NCI-H82 treated with DMSO at 0.1 percent for 48 hours (cell line): ENCODE measurements around the gene VASH1.

ENCODE experiments used
- DNase-seq: peaks from one replicate; lab custom pipeline; 2025; ENCODE audit not compliant: unreplicated experiment; lab: John Stamatoyannopoulos, UW

The VASH1 gene

DNA sequence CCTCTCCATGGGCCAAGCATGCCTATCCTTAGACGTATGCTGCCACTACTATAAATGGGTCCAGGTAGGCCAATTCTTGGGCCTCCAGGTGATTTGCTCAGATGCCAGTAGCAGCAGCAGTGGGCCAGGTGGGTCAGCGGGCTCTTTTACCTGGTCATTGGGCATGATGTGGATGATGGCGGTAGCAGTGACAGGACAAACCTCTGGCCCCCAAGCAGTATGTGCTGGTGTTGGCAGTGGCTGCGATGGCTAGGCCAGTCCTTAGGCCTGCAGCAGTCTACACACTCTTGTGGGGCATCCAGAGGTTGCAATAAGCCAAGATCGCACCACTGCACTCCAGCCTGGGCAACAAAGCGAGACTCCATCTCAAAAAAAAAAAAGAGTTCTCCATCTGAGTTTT is 19.1 kb upstream of the VASH1 start:
- DNase-seq = no peak

DNA sequence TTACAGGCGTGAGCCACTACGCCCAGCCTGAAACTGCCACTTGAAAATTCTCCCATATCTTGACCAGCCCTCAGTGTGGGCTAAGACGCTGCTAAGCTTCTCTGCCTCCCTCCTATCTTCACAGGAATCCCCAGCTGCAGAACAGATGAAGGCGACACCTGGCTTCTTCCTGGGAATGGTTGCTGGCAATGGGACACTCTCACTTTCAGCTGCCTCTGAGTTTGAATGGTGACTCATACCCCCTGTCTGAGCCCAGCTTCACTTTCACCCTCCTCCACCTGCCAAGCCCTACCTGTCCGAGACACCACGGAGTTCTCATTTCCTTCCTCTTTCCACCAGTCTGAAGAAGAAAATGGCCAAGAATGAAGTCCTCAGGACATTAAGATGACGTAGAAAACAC is 18.3 kb upstream of the VASH1 start:
- no peak for DNase-seq

DNA sequence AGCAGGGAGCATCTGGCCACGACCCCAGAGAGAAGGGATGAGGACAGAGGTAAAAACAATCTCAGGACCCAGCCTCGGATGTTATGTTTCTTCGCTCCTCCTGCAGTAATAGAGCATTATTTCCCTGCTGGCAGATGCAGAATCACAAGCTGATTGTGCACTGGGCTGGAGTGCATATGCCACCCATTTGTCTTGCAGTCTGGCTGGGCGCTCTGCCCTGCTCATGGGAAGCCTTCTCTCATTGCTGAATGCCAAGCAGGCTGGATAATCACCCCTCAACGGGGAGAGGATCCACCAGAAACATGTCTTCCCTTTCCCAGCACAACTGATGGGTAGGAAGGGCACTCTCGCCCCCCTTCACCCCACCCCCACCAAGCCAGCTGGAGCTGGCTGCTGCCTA is 8.5 kb upstream of the VASH1 start:
- no peak for DNase-seq

DNA sequence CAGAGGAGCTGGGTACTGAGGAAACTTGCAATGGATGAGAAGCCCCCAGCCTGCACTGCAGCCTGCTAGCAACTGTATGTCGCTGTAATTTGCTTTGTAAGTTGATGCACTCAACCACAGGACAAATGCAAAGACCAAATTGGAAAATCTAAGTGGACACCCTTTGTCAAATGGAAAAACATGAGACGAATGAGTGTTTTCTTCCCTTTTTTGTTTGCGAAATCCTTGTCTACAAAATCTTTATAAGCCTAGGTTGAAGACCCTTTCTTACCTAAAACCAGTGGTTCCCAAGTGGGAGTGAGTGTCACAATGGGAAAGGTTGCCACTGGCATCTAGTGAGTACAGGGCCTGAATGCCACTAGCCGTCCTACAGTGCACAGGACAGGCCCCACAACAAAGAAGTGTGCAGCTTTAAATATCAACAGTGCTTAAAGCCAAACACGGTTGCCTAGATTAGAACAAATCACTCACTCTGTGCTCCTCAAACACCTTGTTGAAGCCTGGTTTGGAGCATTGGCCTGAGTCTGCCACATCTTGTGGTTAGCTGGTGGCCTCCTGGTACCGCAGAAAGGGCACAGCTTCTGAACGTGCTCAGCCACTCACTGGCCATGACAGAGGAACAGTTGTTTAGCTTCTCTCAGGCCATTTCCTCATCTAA is 7.6 kb upstream of the VASH1 start:
- no peak for DNase-seq

DNA sequence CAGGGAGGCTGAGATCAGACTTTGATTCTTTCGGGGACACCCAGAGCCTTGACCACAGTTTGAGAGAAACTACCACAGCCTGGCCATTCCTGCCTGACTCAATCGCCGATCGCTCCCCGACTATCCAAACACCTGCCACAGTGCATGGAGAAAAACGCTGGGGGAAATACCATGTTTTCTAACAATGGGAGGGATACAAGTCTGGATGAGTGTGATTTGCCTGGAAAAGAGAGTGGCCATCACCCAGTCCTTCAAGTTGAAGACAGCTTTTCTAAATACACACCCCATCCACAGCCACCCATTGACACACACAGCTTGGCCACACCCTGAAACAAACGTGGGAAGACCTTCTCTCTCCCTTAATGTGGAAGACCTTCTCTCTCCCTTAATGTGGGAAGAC is 6.7 kb upstream of the VASH1 start:
- DNase-seq = no peak

DNA sequence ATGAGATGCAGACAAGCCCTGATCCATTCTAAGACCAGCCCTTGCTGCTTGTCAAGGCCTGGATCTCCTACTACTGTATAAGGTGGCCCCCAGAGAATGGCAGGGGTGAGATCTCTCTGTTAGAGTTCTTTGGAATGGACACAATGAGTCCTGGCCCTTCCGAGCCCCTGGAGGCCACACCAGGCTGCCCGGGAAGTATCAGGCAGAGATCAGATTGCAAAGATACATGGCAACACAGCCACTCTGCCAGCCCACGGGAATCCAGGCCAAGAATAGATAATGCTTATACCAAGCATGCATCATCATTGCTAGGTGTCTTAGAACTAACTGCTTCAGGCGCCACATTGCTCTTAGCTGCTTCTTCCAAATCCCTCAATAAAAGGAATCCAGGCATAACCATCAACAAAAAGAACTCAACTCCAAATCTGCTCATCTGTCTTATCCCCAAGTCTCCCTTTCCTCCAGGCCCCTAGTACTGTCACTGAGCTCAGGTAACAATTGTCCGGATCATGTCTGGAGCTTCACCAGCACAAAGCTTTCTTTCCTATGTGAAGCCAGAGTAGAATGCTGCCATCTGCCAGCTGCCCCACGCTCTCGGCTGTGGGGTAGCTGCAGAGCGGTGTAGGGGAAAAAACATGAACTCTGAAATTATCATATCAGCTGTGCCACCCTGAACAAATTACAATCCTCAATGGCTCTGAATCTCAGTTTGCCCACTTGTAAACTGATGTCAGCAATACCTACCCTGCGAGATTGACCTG is 5.5 kb upstream of the VASH1 start:
- no peak for DNase-seq

DNA sequence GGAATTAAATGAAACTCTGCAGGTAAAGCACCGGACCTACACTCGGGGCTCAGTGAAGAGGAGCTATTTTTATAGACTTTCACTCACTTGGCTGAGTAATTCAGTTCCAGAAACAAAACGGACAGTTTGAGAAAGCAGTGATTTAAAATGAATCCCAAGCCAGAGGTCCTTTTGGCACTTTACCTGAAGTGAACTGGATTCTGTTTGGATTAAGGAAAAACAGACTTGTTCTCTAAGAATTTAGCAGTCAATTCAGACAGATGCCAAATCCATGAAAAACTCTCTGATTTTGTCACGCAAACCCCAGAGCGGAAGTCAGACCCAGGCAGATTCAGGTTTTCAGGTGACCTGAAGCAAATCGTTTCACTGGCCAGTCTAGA is 4.9 kb upstream of the VASH1 start:
- DNase-seq = no peak

DNA sequence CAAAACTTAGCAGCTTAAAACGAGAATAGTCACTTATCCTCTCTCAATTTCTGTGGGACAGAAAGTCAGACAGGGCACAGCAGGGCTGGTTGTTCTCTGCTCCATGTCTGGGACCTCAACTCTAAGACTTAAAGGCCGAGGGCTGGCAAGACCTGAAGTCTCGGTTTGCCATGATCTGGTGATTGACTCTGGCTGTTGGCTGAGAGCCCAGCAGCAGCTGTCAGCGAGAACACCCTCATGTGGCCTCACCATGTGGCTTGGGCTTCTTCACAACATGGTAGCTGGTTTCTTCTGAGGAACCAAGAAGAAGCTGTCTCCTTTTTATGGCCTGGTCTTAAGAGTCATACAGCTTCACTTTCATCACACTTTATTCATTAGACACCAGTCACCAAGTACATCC is 1.7 kb upstream of the VASH1 start:
- DNase-seq = no peak

DNA sequence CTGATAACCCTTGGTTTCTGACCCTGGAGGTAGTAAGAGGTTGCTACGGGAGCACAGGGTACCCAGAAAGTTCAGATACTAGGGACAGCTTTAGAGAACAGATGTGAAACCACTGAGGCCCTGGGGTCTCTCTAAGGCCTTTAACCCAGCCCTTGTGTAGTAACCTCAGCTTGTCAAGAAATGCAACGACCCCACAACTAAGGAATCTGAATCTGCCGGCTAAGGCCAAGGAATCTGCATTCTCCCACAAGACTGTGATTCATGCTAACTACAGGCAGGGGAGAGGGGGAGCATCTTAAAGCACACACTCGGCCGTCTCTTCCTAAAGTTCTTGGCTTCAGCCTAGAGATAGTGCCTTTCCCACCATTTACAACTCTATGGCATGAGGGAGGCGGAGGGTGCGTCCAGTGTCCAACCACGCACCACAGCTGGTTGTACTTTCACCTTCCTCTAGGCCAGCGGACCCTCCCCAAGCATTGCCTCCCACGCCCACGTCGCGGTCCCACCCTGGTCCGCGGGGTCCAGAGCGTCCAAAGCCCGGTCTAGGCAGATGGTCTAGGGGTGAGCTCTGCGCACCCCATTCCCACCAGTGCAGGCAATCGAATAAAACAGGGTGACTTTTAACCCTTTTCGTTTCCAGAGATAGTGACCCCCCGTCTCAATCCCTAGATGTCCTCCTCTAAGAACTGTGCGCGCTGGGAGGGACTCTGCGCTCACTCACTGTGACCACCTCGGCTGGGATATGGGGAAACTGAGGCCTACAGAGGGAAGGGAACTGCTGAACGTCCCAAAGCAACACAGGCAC is 735 bp upstream of the VASH1 start:
- no peak for DNase-seq

DNA sequence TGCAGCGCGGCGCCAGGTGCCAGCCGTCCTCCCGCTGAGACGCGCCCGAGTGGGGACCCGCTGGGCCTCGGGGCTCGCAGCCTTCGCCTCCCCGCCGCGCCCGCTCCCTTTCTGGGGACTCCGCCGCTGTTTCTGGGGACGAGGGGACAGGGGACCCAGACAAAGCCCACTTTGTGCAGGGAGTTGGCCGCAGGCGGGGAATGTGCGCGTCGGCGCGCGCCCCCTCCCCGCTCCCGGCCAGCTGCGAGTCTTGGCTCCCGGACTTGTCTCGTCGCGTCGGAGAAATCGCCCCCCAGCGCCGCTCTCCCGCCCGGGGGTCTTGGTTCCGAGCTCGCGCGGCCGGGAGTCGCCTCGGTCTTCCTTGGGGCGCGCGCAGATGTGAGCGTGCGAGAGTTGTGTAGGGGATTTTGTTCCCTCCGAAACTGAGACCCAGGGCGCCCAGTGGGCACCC is 717 bp downstream of the VASH1 start:
- DNase-seq = no peak

DNA sequence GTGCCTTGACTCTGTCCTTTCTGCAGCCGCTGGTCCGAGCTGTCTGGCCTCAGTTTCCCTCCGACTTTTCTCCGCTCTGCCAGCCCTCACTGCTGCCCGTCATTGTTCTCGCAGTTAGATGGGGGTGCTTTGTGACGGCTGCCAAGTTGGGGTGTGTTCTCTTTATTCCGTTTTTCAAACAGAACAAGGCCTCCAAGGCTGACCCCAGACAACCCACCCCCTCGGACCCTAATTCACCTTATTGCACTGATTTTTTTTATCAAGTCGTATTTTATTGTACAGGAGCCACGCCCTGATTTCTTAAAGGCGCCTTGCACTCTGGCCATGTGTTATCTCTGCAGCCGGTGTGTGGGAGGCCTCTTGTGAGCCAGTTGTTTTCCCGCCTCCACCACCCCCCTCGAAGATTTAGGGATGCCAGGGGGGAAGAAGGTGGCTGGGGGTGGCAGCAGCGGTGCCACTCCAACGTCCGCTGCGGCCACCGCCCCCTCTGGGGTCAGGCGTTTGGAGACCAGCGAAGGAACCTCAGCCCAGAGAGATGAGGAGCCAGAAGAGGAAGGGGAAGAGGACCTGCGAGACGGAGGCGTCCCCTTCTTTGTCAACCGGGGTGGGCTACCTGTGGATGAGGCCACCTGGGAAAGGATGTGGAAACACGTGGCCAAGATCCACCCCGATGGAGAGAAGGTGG is 1.3 kb downstream of the VASH1 start:
- DNase-seq = no peak

DNA sequence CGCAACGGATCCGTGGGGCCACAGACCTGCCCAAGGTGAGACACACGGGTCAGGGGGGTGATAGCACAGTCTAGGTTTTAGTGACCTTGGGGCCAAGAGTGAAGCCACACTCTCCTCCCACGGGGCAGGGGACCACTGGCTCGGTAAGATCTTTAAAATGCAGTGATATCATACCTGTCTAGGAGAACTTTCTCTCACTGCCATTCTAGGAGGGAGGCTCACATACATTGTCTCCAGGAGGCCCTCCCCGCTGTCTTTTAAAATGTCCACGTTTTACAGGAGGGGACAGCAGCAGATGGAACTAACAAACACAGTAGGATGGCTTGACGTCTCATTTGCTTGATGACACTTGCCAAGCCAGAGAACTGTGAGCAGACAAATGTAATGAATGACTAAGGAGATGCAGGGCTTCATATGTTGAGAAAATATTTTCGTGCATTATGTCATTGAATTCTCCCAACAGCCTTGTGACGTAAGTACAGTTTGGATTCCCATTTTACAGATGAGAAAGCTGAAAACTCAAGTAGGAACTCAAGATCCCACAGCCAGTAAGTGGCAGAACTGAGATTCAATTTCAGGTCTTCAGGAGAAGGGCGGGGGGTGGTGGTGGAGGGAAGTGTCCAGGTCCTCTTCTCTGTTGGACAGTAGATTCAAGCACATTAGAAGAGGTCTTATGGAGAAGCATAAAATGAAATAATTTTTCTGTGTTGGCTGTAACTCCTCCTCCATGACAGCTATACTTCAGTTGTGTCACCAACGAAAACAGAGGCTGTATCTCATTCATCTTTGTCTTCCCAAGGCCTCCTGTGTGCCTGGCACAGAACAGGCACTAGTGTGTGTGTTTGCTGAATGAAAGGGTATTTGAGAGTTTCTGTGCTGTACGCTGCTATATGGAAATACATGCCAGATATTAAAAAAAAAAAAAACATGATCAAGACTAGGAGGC is 2.1 kb downstream of the VASH1 start:
- no peak for DNase-seq

DNA sequence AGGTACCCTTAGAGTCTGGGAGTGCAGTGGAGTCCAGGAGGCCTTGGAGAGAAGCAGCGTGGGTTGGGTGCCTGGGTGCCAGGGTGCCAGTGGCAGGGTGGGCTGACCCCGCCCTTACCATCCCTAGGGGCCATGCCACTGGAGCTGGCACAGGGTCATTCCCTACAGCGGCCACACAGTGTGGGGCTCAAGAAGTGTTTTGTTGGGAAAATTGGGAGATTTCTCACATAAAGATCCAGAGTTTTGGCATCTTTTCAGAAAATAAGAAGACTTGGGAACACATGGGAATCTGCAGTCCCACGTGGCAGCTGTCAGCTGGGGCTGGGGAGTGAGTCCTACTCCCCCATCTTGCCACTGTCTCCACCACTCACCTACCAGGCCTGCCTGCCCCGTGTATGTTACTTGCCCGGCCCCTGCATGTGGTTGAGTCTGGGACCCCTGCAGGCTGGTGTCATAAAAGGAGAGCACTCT is 4.2 kb downstream of the VASH1 start:
- DNase-seq = no peak

DNA sequence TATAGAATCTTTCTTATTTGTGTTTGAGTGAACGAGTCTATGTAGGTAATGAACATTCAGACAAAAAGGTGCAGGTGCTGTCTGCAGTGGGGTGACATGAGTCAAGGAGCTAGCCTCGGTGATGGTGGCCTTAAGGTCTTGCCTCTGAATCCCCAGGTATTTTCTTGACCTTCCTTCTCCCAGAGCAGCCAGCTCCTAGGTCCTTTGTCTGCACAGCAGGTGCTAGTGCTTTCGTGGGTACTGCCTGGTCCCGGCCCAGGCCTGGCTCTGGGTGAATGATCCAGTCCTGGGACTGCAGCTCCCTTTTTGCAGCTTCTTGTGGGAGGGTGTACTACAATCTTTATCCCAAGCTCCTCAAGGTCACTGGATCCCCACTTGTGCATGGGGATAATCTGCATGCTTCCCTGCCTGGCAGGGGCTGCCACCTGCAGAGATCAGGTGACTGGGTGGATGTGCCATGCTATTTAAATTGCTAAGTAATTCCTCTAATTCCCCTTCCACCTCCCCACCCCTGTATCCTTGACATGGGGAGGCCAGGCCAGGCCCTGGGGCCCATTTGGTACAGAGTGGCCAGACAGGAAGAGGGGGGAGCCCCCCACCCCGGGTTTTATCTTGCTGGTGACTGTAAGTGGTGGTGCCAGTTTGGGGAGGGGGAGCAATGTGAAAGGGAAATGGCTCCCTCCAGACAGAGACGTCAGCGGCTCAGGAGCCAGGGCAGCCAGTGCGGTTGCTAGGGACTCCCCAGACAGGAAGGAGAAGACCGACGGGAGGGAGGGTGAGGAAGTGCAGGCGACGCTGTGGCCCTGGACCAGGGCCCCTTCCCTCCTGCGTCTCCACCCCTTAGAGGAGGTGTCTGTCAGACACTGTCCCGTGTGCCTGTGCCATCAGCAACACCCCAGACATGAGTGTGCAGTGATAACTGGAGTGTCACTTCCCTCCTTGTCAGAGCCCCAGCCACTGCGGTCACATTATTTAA is 6.7 kb downstream of the VASH1 start:
- no peak for DNase-seq

DNA sequence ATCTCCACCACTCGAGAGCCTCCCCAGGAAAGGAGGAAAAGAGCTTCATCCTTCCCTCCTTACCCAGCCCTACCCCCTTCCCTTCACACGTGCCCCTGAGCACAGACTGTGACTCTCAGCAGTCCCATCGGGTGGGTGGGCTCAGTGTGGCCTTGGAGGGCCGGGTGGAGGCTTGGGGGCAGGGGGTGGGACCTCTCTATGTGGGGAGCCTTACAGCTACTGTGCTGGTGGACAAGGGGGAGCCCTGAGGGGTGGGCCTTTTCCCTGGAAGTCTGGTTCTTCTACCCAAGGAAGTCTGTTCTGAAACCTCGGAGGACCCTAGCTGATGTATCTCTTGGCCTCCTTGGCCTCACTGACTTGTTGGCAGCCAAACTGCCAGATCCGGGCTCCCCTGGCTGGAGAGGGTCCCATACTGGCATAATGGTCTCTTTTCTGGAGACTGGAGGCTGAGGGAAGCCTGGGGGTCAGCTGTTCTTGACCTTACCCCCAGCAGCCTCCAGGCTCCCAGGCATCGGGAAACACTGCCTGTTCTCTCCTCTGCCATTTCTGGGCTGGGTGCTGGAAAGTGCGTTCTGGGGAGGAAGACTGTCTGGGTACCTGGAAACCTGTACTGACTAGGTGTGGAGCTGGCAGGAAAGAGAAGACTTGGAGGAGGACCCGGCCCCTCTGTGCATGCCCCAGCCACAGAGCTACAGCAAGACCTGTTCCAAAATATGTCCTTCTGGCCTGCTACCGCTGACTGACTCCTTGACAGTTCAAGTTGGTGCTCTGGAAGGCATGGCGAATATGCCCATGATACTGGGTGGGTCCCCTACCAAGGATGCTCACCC is 7.6 kb downstream of the VASH1 start:
- no peak for DNase-seq

DNA sequence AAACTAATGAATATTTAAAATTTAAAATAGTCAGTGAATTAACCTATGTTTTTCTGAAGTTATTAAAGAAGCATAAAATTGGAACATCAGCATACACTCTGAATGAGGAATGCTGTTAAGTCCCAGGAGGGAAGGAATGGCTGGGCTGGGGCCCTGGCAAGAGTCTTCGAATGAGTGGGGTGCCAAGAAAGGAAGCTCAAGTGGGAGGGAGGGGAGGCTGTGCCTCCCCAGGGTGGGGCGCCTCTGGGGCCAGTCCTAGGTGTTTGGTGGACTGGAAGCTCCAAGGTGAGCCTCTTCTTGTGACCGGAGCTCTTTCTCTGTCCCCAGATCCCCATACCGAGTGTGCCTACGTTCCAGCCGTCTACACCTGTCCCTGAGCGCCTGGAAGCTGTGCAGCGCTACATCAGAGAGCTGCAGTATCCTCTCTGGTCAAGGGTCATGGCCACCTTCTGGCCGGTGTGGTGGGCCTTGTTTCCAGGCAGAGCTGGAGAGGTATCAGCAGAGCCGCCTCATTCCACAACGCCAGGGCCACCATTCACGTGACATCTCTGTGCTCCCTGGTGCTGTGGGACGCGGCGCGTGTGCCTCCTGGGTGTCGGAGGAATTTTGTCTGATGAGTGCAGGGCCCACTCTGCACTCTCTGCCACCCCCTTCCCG is 8.5 kb downstream of the VASH1 start:
- DNase-seq = no peak

DNA sequence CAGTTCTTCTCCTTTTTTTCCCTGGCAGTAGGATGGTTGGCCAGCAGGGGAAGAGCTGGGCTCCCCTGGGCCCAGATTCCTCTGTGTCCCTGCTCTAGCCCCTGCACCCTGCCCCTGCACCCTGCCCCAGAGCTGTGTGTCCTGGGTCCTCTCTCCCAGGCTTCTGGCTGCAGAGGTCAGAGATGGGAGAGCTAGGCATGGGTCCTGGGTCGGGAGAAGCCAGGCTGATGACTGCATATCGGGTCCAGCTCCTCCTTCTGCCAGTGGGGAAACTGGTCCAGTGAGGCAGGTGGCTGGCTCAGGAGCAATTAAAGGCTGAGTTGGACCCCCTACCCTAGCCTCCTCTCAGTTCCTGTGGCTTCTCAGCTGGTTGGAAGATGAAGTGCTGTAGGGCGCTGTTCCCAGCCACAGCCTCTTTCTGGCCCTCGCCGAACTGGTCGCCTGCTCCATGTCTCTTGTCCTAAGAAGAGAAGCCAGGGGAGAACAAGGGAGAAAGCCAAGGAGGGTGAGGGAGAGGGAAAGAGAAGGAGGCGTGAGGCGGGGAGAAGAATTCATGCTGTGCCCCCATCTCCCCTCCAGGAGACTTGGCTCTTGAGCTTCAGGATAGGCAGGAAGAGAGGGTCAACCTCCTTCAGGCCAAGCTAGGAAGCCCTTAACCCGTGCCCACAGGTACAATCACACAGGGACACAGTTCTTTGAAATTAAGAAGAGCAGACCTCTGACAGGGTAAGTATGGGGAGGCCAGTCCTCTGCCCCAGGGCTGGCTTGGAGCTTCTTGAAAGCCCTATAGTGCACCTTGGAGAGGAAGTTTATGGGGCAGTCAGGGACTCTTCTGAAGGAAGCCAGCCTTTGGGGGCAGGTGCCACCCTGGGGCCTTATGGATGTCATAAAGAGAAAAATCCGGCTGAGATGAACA is 9.5 kb downstream of the VASH1 start:
- DNase-seq = no peak
